Keratinocyte (primary cell): ENCODE data around the gene BCL6B. TPM values are rescaled to one million over a fixed set of nuclear protein-coding genes. Genes with fewer than 3 reads are reported as not detected.

Experiments
- DNase-seq: peaks from one replicate; pipeline ENCODE4 v3.0.0-alpha.2; 2011; ENCODE audit warnings: low read depth, missing footprints, low spot score
- FAIRE-seq: peaks from 2 replicates; lab custom pipeline; 2011; peaks lifted over from hg19 to GRCh38; lab: Jason Lieb, UNC
- H2AFZ ChIP-seq: 2 replicates; pipeline ENCODE4 v1.6.0; 2012; ENCODE audit warnings: low read length, control low read depth, inconsistent platforms; ENCODE audit not compliant: control insufficient read depth
- H3K27ac ChIP-seq: 2 replicates; pipeline ENCODE4 v1.5.1; 2011; ENCODE audit warnings: low read length; ENCODE audit not compliant: control insufficient read depth, insufficient read depth
- H3K27me3 ChIP-seq: 3 replicates; pipeline ENCODE4 v1.6.0; 2011; ENCODE audit warnings: low read length; ENCODE audit not compliant: control insufficient read depth, insufficient read depth; ENCODE audit errors: extremely low read depth
- H3K36me3 ChIP-seq, 2 experiments: 2 replicates in 1 of 2; 3 replicates in 1 of 2; pipeline ENCODE4 v1.5.1; 2011; ENCODE audit warnings: low read length in 2 of 2, mild to moderate bottlenecking in 1 of 2; ENCODE audit not compliant: control insufficient read depth in 2 of 2, insufficient read depth in 2 of 2; ENCODE audit errors: extremely low read depth in 1 of 2
- H3K4me1 ChIP-seq: 3 replicates; pipeline ENCODE4 v1.5.1; 2011; ENCODE audit warnings: low read length; ENCODE audit not compliant: control insufficient read depth, insufficient read depth; ENCODE audit errors: extremely low read depth
- H3K4me2 ChIP-seq: 3 replicates; pipeline ENCODE4 v1.6.0; 2011; ENCODE audit warnings: low read depth, low read length; ENCODE audit not compliant: control insufficient read depth, insufficient read depth; ENCODE audit errors: extremely low read depth
- H3K4me3 ChIP-seq, 3 experiments: fragments of 200-600 bp in 1 of 3; sonication (generic) in 1 of 3; 2 replicates in 2 of 3; 3 replicates in 1 of 3; pipeline ENCODE4 v1.5.1; 2011 to 2016; ENCODE audit warnings: low read length in 3 of 3, mild to moderate bottlenecking in 3 of 3, control low read depth in 2 of 3, inconsistent platforms in 1 of 3, low read depth in 1 of 3, mixed read lengths in 1 of 3, mixed run types in 1 of 3, moderate library complexity in 1 of 3; ENCODE audit not compliant: control insufficient read depth in 2 of 3, insufficient read depth in 2 of 3; ENCODE audit errors: extremely low read depth in 1 of 3
- H3K79me2 ChIP-seq: 2 replicates; pipeline ENCODE4 v1.6.0; 2012; ENCODE audit warnings: low read length; ENCODE audit not compliant: control insufficient read depth, insufficient read depth
- H3K9ac ChIP-seq: 3 replicates; pipeline ENCODE4 v1.6.0; 2011; ENCODE audit warnings: low read length; ENCODE audit not compliant: control insufficient read depth, insufficient read depth; ENCODE audit errors: extremely low read depth
- H3K9me1 ChIP-seq: 3 replicates; pipeline ENCODE4 v1.6.0; 2011; ENCODE audit warnings: low read length; ENCODE audit not compliant: control insufficient read depth, insufficient read depth; ENCODE audit errors: extremely low read depth
- H3K9me3 ChIP-seq: 2 replicates; pipeline ENCODE4 v1.5.1; 2012; ENCODE audit warnings: low read depth, low read length; ENCODE audit not compliant: control insufficient read depth
- H4K20me1 ChIP-seq: 3 replicates; pipeline ENCODE4 v1.6.0; 2011; ENCODE audit warnings: low read length; ENCODE audit not compliant: control insufficient read depth, insufficient read depth; ENCODE audit errors: extremely low read depth
- EZH2 ChIP-seq: IDR thresholded peaks from one replicate; pipeline ENCODE4 v1.6.1; 2012; ENCODE audit warnings: inconsistent platforms, mild to moderate bottlenecking, low read length, moderate library complexity
- dilution Hi-C: fragments of 300-500 bp; cut with MboI; formaldehyde crosslinking; loops from one replicate; pipeline ENCODE4 v1.7.0; 2020; ENCODE audit warnings: low sequenced_read_pairs; ENCODE audit not compliant: extremely low pct_ligation_motif_present
- polyA plus RNA-seq, 5 experiments: library from polyadenylated mRNA; depleted of rRNA in 3 of 5; stranded (reverse) in 3 of 5; stranded (forward) in 1 of 5; unstranded in 1 of 5; fragments of >200 nt; gene quantifications; 1 replicate in 1 of 5; 2 replicates in 3 of 5; 3 replicates in 1 of 5; pipeline versions ENCODE4 v1.2.1 to v1.2.3, GENCODE V29; 2011 to 2012; ENCODE audit warnings: missing spikeins in 2 of 5, low read depth in 1 of 5, low replicate concordance in 1 of 5
- TF ChIP-seq, protein P1 (sequence below), 3 experiments: IDR thresholded peaks in 1 of 3; conservative IDR thresholded peaks in 1 of 3; optimal IDR thresholded peaks in 1 of 3; 2 replicates in 2 of 3; 3 replicates in 1 of 3; pipeline versions ENCODE3 to v1.5.1; 2011; ENCODE audit warnings: low read length in 3 of 3, mild to moderate bottlenecking in 3 of 3, moderate library complexity in 2 of 3, control low read depth in 1 of 3, inconsistent platforms in 1 of 3; ENCODE audit not compliant: insufficient read depth in 2 of 3; ENCODE audit errors: extremely low read depth in 1 of 3

BCL6B gene
- polyA plus RNA-seq, 1 donor (not counting 4 experiments of a cell fraction or from before 2014, with no cell fraction given) = not detected

DNA sequence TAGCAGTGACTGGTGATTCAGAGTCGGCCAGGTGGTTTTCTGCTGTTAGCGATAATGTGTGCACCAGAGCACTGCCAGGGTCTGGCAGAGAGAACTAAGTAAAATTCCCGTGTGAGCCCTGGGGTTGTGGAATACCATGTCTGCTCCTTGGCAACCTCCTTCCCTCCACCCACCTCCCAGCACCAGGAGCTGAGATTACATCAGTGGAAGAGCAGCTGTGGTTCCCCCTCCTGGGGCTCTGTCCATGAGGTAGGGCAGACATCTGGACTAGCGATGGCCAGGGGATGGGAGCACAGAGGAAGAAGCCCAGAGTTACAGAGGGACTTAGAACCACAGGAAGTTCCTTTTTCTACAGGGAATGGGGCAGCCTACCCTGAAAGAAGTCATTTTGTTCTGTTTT lies 41.4 kb downstream of the BCL6B start:
- H3K9ac ChIP-seq = no peak overlapping the region
- dilution Hi-C loops = no loop called here
- H3K36me3 ChIP-seq = no peaks in the 10 kb centered on the region
- no peaks in the 10 kb centered on the region for H3K9me1 ChIP-seq
- no peaks in the 10 kb centered on the region for H4K20me1 ChIP-seq
- DNase-seq (no peak), FAIRE-seq (no peak)
- H3K9me3 ChIP-seq = peaks cover 2% of the 10 kb centered on the region
- peaks cover 12% of the 10 kb centered on the region for H3K4me1 ChIP-seq
- TF ChIP-seq EZH2 = no peak
- TF ChIP-seq, protein P1, sequence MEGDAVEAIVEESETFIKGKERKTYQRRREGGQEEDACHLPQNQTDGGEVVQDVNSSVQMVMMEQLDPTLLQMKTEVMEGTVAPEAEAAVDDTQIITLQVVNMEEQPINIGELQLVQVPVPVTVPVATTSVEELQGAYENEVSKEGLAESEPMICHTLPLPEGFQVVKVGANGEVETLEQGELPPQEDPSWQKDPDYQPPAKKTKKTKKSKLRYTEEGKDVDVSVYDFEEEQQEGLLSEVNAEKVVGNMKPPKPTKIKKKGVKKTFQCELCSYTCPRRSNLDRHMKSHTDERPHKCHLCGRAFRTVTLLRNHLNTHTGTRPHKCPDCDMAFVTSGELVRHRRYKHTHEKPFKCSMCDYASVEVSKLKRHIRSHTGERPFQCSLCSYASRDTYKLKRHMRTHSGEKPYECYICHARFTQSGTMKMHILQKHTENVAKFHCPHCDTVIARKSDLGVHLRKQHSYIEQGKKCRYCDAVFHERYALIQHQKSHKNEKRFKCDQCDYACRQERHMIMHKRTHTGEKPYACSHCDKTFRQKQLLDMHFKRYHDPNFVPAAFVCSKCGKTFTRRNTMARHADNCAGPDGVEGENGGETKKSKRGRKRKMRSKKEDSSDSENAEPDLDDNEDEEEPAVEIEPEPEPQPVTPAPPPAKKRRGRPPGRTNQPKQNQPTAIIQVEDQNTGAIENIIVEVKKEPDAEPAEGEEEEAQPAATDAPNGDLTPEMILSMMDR (optimal IDR thresholded peaks at IDR 0.05 in 1 of 3, IDR thresholded peaks at IDR 0.05 in 1 of 3, conservative IDR thresholded peaks at IDR 0.05 in 1 of 3; ENCODE audit: extremely low read depth in 1 of 3, insufficient read depth in 2 of 3, low read length in 3 of 3) = no peak
- no peak overlapping the region for H3K4me3 ChIP-seq
- peaks cover 10% of the 10 kb centered on the region for H3K27me3 ChIP-seq
- H2AFZ ChIP-seq = no peak overlapping the region
- no peak overlapping the region for H3K4me2 ChIP-seq
- H3K79me2 ChIP-seq = no peaks in the 10 kb centered on the region
- no peak overlapping the region for H3K27ac ChIP-seq

DNA sequence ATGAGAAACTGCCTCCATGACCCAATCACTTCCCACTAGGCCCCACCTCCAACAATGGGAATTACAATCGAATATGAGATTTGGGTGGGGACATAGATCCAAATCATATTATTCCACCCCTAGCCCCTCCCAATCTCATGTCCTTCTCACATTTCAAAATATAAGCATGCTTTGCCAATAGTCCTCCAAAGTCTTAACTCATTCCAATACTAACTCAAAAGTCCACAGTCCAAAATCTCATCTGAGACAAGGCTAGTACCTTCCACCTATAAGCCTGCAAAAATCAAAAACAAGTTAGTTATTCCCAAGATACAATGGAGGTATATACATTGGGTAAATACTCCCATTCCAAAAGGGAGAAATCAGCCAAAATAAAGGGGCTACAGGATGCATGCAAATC lies 44.3 kb downstream of the BCL6B start:
- TF ChIP-seq, protein P1 (optimal IDR thresholded peaks at IDR 0.05 in 1 of 3, IDR thresholded peaks at IDR 0.05 in 1 of 3, conservative IDR thresholded peaks at IDR 0.05 in 1 of 3; ENCODE audit: extremely low read depth in 1 of 3, insufficient read depth in 2 of 3, low read length in 3 of 3) = no peak
- no peak for TF ChIP-seq EZH2
- Histone ChIP-seq H3K79me2 (no peaks in the 10 kb centered on the region), H3K27ac (no peak overlapping the region), H3K4me2 (no peak overlapping the region), H3K4me3 (no peak overlapping the region), H3K36me3 (no peaks in the 10 kb centered on the region), H3K27me3 (peaks cover 11% of the 10 kb centered on the region), H3K9me1 (no peaks in the 10 kb centered on the region), H3K9ac (no peak overlapping the region), H3K4me1 (no peaks in the 10 kb centered on the region), H3K9me3 (peaks cover 2% of the 10 kb centered on the region), H2AFZ (no peak overlapping the region), H4K20me1 (no peaks in the 10 kb centered on the region)
- DNase-seq (no peak), FAIRE-seq (no peak)
- dilution Hi-C loops = no loop called here
